Measurements from ENCODE around the gene MAPK1.

The MAPK1 gene

DNA sequence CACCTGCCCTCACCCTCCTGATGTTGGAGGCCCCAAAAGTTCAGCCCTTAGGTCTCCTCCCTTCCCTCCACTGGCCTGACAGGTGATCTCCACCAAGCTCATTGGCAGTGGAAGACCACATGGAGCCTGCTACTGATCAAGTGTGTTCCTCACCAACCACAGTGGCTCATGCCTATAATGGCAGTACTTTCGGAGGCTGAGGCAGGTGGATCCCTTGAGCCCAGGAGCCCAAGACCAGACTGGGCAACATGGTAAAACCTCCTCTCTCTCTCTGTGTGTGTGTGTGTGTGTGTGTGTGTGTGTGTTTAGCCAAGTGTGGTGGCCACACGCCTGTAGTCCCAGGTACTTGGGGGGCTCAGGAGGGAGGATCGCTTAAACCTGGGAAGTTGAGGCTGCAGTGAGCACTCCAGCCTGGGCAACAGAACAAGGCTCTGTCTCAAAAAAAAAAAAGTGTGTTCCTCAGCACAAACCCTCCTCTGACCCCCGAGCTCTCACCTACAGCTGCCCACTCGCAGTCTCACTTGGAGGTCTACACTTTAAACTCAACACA lies 127.5 kb downstream of the MAPK1 start:
- Histone ChIP-seq H3K4me1 (ENCODE audit: insufficient read depth, insufficient read length) (no peaks in the 10 kb centered on the region), H3K9ac (ENCODE audit: insufficient read length, low read depth) (no peak overlapping the region), H3K36me3 (ENCODE audit: insufficient read depth, insufficient read length, low read length) (no peaks in the 10 kb centered on the region), H3K4me3 (ENCODE audit: insufficient read length, low read depth) (no peak overlapping the region), H3K27me3 (ENCODE audit: insufficient read depth, insufficient read length) (peaks cover 26% of the 10 kb centered on the region), H3K9me3 (ENCODE audit: insufficient read depth, low read length) (no peaks in the 10 kb centered on the region)
- TF ChIP-seq SUZ12 (IDR thresholded peaks at IDR 0.05; ENCODE audit: extremely low read depth, insufficient read depth, insufficient read length) (no peak), ZNF274 (IDR thresholded peaks at IDR 0.05; ENCODE audit: low read depth, low read length) (no peak)
- no peak for DNase-seq (ENCODE audit: low read depth, low spot score)

- no peak overlapping the region for H3K4me3 ChIP-seq (ENCODE audit: insufficient read length, low read depth)
- peaks cover 36% of the 10 kb centered on the region for H3K27me3 ChIP-seq (ENCODE audit: insufficient read depth, insufficient read length)
- no peak for DNase-seq (ENCODE audit: low read depth, low spot score)
- no peak overlapping the region for H3K9ac ChIP-seq (ENCODE audit: insufficient read length, low read depth)
- no peaks in the 10 kb centered on the region for H3K4me1 ChIP-seq (ENCODE audit: insufficient read depth, insufficient read length)
- TF ChIP-seq ZNF274 (IDR thresholded peaks at IDR 0.05; ENCODE audit: low read depth, low read length) = no peak
- TF ChIP-seq SUZ12 (IDR thresholded peaks at IDR 0.05; ENCODE audit: extremely low read depth, insufficient read depth, insufficient read length) = no peak
- TF ChIP-seq YY1 (IDR thresholded peaks at IDR 0.05; ENCODE audit: insufficient read depth, insufficient read length) = no peak
- no peaks in the 10 kb centered on the region for H3K9me3 ChIP-seq (ENCODE audit: insufficient read depth, low read length)
- no peaks in the 10 kb centered on the region for H3K36me3 ChIP-seq (ENCODE audit: insufficient read depth, insufficient read length, low read length)
Observed at GRCh38 chr22:21738966-21739365, 128.5 kb downstream of the MAPK1 start.

- DNase-seq (ENCODE audit: low read depth, low spot score) = no peak
- Histone ChIP-seq H3K9ac (ENCODE audit: insufficient read length, low read depth) (no peak overlapping the region), H3K4me3 (ENCODE audit: insufficient read length, low read depth) (no peak overlapping the region), H3K4me1 (ENCODE audit: insufficient read depth, insufficient read length) (no peaks in the 10 kb centered on the region), H3K27me3 (ENCODE audit: insufficient read depth, insufficient read length) (peaks cover 43% of the 10 kb centered on the region), H3K36me3 (ENCODE audit: insufficient read depth, insufficient read length, low read length) (no peaks in the 10 kb centered on the region), H3K9me3 (ENCODE audit: insufficient read depth, low read length) (no peaks in the 10 kb centered on the region)
- TF ChIP-seq SUZ12 (IDR thresholded peaks at IDR 0.05; ENCODE audit: extremely low read depth, insufficient read depth, insufficient read length) (no peak), YY1 (IDR thresholded peaks at IDR 0.05; ENCODE audit: insufficient read depth, insufficient read length) (no peak), ZNF274 (IDR thresholded peaks at IDR 0.05; ENCODE audit: low read depth, low read length) (no peak)
Observed at GRCh38 chr22:21738081-21738480, 129.4 kb downstream of the MAPK1 start.

DNA sequence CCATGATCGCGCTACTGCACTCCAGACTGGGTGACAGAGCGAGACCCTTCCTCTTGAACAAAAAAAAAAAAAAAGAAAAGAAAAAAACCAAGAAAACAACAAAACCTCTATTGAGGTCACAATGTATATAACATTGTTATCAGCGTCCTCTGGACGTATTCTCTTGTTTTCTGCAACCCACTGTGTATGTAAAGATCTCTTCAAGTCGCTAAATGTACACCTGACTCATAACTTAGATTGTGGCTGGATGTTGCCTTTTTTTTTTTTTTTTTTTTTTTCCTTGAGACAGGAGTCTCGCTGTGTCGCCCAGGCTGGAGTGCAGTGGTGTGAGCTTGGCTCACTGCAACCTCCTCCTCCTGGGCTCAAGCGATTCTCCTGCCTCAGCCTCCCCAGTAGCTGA lies 130.5 kb downstream of the MAPK1 start:
- Histone ChIP-seq H3K4me3 (ENCODE audit: insufficient read length, low read depth) (no peak overlapping the region), H3K36me3 (ENCODE audit: insufficient read depth, insufficient read length, low read length) (no peaks in the 10 kb centered on the region), H3K4me1 (ENCODE audit: insufficient read depth, insufficient read length) (no peaks in the 10 kb centered on the region), H3K9me3 (ENCODE audit: insufficient read depth, low read length) (no peaks in the 10 kb centered on the region), H3K9ac (ENCODE audit: insufficient read length, low read depth) (no peak overlapping the region), H3K27me3 (ENCODE audit: insufficient read depth, insufficient read length) (peaks cover 43% of the 10 kb centered on the region)
- DNase-seq (ENCODE audit: low read depth, low spot score) = no peak
- no peak for TF ChIP-seq SUZ12 (IDR thresholded peaks at IDR 0.05; ENCODE audit: extremely low read depth, insufficient read depth, insufficient read length)
- no peak for TF ChIP-seq ZNF274 (IDR thresholded peaks at IDR 0.05; ENCODE audit: low read depth, low read length)
- no peak for TF ChIP-seq YY1 (IDR thresholded peaks at IDR 0.05; ENCODE audit: insufficient read depth, insufficient read length)

- H3K36me3 ChIP-seq (ENCODE audit: insufficient read depth, insufficient read length, low read length) = no peaks in the 10 kb centered on the region
- H3K9me3 ChIP-seq (ENCODE audit: insufficient read depth, low read length) = no peaks in the 10 kb centered on the region
- peaks cover 43% of the 10 kb centered on the region for H3K27me3 ChIP-seq (ENCODE audit: insufficient read depth, insufficient read length)
- DNase-seq (ENCODE audit: low read depth, low spot score) = no peak
- no peak for TF ChIP-seq SUZ12 (IDR thresholded peaks at IDR 0.05; ENCODE audit: extremely low read depth, insufficient read depth, insufficient read length)
- no peak for TF ChIP-seq YY1 (IDR thresholded peaks at IDR 0.05; ENCODE audit: insufficient read depth, insufficient read length)
- no peak for TF ChIP-seq ZNF274 (IDR thresholded peaks at IDR 0.05; ENCODE audit: low read depth, low read length)
- H3K4me1 ChIP-seq (ENCODE audit: insufficient read depth, insufficient read length) = no peaks in the 10 kb centered on the region
- peak overlapping the region; percentile 43 for H3K4me3 ChIP-seq (ENCODE audit: insufficient read length, low read depth)
- H3K9ac ChIP-seq (ENCODE audit: insufficient read length, low read depth) = peak overlapping the region; percentile 72
Observed at GRCh38 chr22:21736084-21736642, 131.3 kb downstream of the MAPK1 start.

DNA sequence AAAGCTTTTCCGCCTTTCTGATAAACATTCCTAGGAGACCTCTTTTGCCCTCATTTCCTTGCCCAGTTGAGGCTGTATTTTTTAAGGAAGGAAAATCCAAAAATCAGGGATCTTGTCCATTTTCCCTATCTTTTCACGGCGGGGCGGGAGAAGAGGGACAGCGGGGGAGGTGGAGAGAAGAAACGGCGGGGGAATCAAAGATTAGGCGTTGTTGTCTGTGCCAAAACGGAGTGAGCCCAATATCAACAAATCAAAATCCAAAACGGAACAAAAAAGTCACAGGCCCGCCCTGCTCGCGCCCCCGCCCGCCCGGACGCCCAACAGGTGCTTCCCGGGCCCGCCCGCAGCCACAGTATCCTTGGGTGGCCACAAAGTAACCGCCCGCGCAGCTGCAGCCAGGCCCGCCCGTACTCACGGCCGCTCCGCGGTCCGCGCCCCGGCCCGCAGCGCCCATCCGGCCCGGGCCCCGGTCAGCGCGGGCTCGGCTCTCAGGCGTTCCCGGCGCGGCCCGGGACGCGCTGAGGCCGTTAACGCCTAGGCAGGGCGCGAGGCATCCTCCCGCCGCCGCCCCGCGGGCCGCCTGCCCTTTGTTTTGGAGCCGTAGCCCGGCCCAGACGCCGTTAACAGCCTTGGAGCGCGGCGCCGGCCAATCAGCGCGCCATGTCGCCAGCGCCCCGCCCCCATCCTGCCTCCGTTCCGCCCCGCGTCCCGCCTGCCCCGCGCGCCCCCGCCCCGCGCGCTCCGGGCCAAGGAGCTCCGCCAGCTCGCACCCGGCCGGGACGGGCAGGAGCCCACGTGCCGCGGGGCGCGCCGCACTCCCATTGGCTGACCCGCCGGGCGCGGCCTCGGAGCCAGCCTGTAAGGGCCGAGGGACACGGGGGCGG lies 132.0 kb downstream of the MAPK1 start, which contains the start of gene YPEL1:
Gene YPEL1 (minus strand): TSS at position 595 of the 884 bp plus-strand sequence. CDS start 25,050 bp downstream, outside the sequence.
- Histone ChIP-seq H3K27me3 (ENCODE audit: insufficient read depth, insufficient read length) (peaks cover 43% of the 10 kb centered on the region), H3K9ac (ENCODE audit: insufficient read length, low read depth) (peak within 1 kb of the TSS; percentile 72), H3K4me1 (ENCODE audit: insufficient read depth, insufficient read length) (peaks cover 3% of the 10 kb centered on the region), H3K36me3 (ENCODE audit: insufficient read depth, insufficient read length, low read length) (no peaks in the 10 kb centered on the region), H3K9me3 (ENCODE audit: insufficient read depth, low read length) (no peaks in the 10 kb centered on the region), H3K4me3 (ENCODE audit: insufficient read length, low read depth) (peak within 1 kb of the TSS; percentile 43)
- peak; percentile 88 for DNase-seq (ENCODE audit: low read depth, low spot score)
- TF ChIP-seq ZNF274 (IDR thresholded peaks at IDR 0.05; ENCODE audit: low read depth, low read length) = no peak
- TF ChIP-seq YY1 (IDR thresholded peaks at IDR 0.05; ENCODE audit: insufficient read depth, insufficient read length) = no peak
- TF ChIP-seq SUZ12 (IDR thresholded peaks at IDR 0.05; ENCODE audit: extremely low read depth, insufficient read depth, insufficient read length) = no peak
